H1 (cell line): ENCODE measurements around the gene CAPN2. TPM values are rescaled to one million over a fixed set of nuclear protein-coding genes. Genes with fewer than 3 reads are reported as not detected.
A peak's percentile ranks its signal among the peaks of the same experiment; 100 is the strongest.

ENCODE experiments used
- CTCF ChIA-PET: fragments of 300-600 bp; sonication (Branson Sonifier 250); formaldehyde crosslinking; loops from one replicate; lab custom pipeline; 2021; ENCODE audit not compliant: partially characterized antibody; lab: Charles Lee
- POLR2A ChIA-PET: fragments of 300-600 bp; sonication (Branson Sonifier 250); formaldehyde crosslinking; loops from one replicate; lab custom pipeline; 2021; ENCODE audit warnings: inconsistent platforms; ENCODE audit not compliant: partially characterized antibody; lab: Charles Lee
- DNase-seq, 2 experiments: peaks; one replicate each; pipeline versions ENCODE4 v3.0.0 to v3.0.0-alpha.2; 2010 to 2022; ENCODE audit warnings: low spot score in 2 of 2, low read depth in 1 of 2, mixed read lengths in 1 of 2
- FAIRE-seq: peaks from 2 replicates; lab custom pipeline; 2011; peaks lifted over from hg19 to GRCh38; lab: Jason Lieb, UNC
- H2AFZ ChIP-seq: 2 replicates; pipeline ENCODE4 v1.8.1; 2012; ENCODE audit warnings: low read length, inconsistent platforms
- H2AK5ac ChIP-seq: 2 replicates; pipeline ENCODE4 v1.6.1; 2013; ENCODE audit warnings: low read depth, low read length
- H2BK120ac ChIP-seq: replicated peaks from 2 replicates; pipeline ENCODE3; 2013; ENCODE audit warnings: low read depth, low read length, inconsistent platforms
- H2BK12ac ChIP-seq: 2 replicates; pipeline ENCODE4 v1.6.1; 2013; ENCODE audit warnings: low read depth, low read length
- H2BK15ac ChIP-seq: 2 replicates; pipeline ENCODE4 v1.6.1; 2013; ENCODE audit warnings: low read length
- H2BK20ac ChIP-seq: 2 replicates; pipeline ENCODE4 v1.6.1; 2013; ENCODE audit warnings: low read length
- H2BK5ac ChIP-seq: 2 replicates; pipeline ENCODE4 v1.6.1; 2013; ENCODE audit warnings: low read depth, low read length
- H3K14ac ChIP-seq: 2 replicates; pipeline ENCODE4 v1.6.1; 2013; ENCODE audit warnings: inconsistent platforms; ENCODE audit not compliant: insufficient read length
- H3K18ac ChIP-seq: 2 replicates; pipeline ENCODE4 v1.6.1; 2013; ENCODE audit warnings: low read length; ENCODE audit errors: extremely low read depth
- H3K23ac ChIP-seq: 2 replicates; pipeline ENCODE4 v1.6.1; 2013; ENCODE audit warnings: inconsistent platforms; ENCODE audit not compliant: insufficient read length
- H3K23me2 ChIP-seq: 2 replicates; pipeline ENCODE4 v1.6.1; 2013; ENCODE audit warnings: low read depth, low read length
- H3K27ac ChIP-seq: 2 replicates; pipeline ENCODE4 v1.6.1; 2011; ENCODE audit warnings: low read depth, low read length, inconsistent platforms
- H3K27me3 ChIP-seq, 4 experiments: replicated peaks in 1 of 4; 1 replicate in 1 of 4; 2 replicates in 3 of 4; pipeline versions ENCODE4 v1.6.1 to v1.8.1; 2011 to 2013; ENCODE audit warnings: low read length in 3 of 4, mild to moderate bottlenecking in 3 of 4, inconsistent platforms in 2 of 4, mixed read lengths in 2 of 4, moderate library complexity in 1 of 4; ENCODE audit not compliant: control insufficient read depth in 3 of 4, insufficient read depth in 3 of 4; ENCODE audit errors: extremely low read depth in 1 of 4
- H3K36me3 ChIP-seq, 4 experiments: 2 replicates each; pipeline versions ENCODE4 v1.6.1 to v1.8.1; 2011 to 2013; ENCODE audit warnings: mild to moderate bottlenecking in 4 of 4, low read length in 3 of 4, moderate library complexity in 2 of 4, control low read depth in 1 of 4, inconsistent platforms in 1 of 4; ENCODE audit not compliant: insufficient read depth in 4 of 4, control insufficient read depth in 2 of 4
- H3K4ac ChIP-seq: replicated peaks from 2 replicates; pipeline ENCODE3; 2013; ENCODE audit warnings: low read length, low read depth, mixed read lengths, inconsistent platforms; ENCODE audit not compliant: insufficient read length
- H3K4me1 ChIP-seq, 4 experiments: replicated peaks in 1 of 4; 1 replicate in 1 of 4; 2 replicates in 3 of 4; pipeline versions ENCODE4 v1.6.1 to v1.8.1; 2011 to 2013; ENCODE audit warnings: low read length in 3 of 4, inconsistent platforms in 2 of 4, mixed read lengths in 1 of 4; ENCODE audit not compliant: insufficient read depth in 4 of 4, control insufficient read depth in 3 of 4
- H3K4me2 ChIP-seq, 2 experiments: 2 replicates each; pipeline versions ENCODE4 v1.6.1 to v1.8.1; 2011 to 2013; ENCODE audit warnings: low read depth in 2 of 2, low read length in 2 of 2, control low read depth in 1 of 2, inconsistent platforms in 1 of 2, mild to moderate bottlenecking in 1 of 2; ENCODE audit not compliant: insufficient read depth in 1 of 2
- H3K4me3 ChIP-seq, 4 experiments: fragments of 200-600, 300-600 bp in 1 of 4; sonication (generic), shearing (Covaris generic), sonication (Bioruptor Twin) in 1 of 4; 2 replicates each; pipeline versions ENCODE4 v1.5.1 to v1.8.1; 2011 to 2016; ENCODE audit warnings: low read length in 4 of 4, low read depth in 3 of 4, control low read depth in 2 of 4, inconsistent platforms in 2 of 4, mild to moderate bottlenecking in 2 of 4, mixed read lengths in 1 of 4, moderate library complexity in 1 of 4; ENCODE audit not compliant: insufficient read depth in 2 of 4; ENCODE audit errors: extremely low read depth in 1 of 4
- H3K56ac ChIP-seq: replicated peaks from 2 replicates; pipeline ENCODE3; 2013; ENCODE audit warnings: low read depth, mild to moderate bottlenecking, mixed read lengths, low read length, inconsistent platforms; ENCODE audit not compliant: insufficient read length
- H3K79me1 ChIP-seq: 2 replicates; pipeline ENCODE4 v1.6.1; 2013; ENCODE audit warnings: low read depth, low read length, control low read depth
- H3K79me2 ChIP-seq, 2 experiments: 2 replicates each; pipeline versions ENCODE4 v1.6.1 to v1.8.1; 2012 to 2013; ENCODE audit warnings: low read length in 2 of 2, mild to moderate bottlenecking in 2 of 2, inconsistent platforms in 1 of 2; ENCODE audit not compliant: insufficient read depth in 2 of 2, control insufficient read depth in 1 of 2
- H3K9ac ChIP-seq, 4 experiments: replicated peaks in 1 of 4; 1 replicate in 1 of 4; 2 replicates in 3 of 4; pipeline versions ENCODE4 v1.6.1 to v1.8.1; 2011 to 2013; ENCODE audit warnings: low read depth in 3 of 4, low read length in 3 of 4, control low read depth in 2 of 4, mild to moderate bottlenecking in 2 of 4, moderate library complexity in 2 of 4, inconsistent platforms in 1 of 4; ENCODE audit errors: extremely low read depth in 1 of 4
- H3K9me3 ChIP-seq, 2 experiments: 2 replicates each; pipeline versions ENCODE4 v1.6.1 to v1.8.1; 2012 to 2013; ENCODE audit warnings: mild to moderate bottlenecking in 2 of 2, moderate library complexity in 2 of 2, control low read depth in 1 of 2, inconsistent platforms in 1 of 2, low read depth in 1 of 2, low read length in 1 of 2, mixed read lengths in 1 of 2; ENCODE audit not compliant: insufficient read depth in 2 of 2
- H4K20me1 ChIP-seq, 2 experiments: replicated peaks in 1 of 2; 2 replicates each; pipeline versions ENCODE3 to v1.8.1; 2011 to 2013; ENCODE audit warnings: inconsistent platforms in 2 of 2, low read length in 2 of 2, mild to moderate bottlenecking in 1 of 2; ENCODE audit not compliant: insufficient read depth in 2 of 2, control insufficient read depth in 1 of 2
- H4K5ac ChIP-seq: 2 replicates; pipeline ENCODE4 v1.6.1; 2013; ENCODE audit warnings: low read length, low read depth, mixed read lengths, inconsistent platforms; ENCODE audit not compliant: insufficient read length
- H4K8ac ChIP-seq: 2 replicates; pipeline ENCODE4 v1.8.0; 2013; ENCODE audit warnings: mild to moderate bottlenecking, moderate library complexity, low read length, inconsistent platforms; ENCODE audit not compliant: insufficient read depth; ENCODE audit errors: extremely low read depth
- H4K91ac ChIP-seq: replicated peaks from 2 replicates; pipeline ENCODE3; 2013; ENCODE audit warnings: low read length, mixed read lengths, inconsistent platforms; ENCODE audit not compliant: insufficient read length
- ASH2L ChIP-seq: fragments of 200-600, 300-600 bp; sonication (generic); IDR thresholded peaks from one replicate; pipeline ENCODE4 v1.7.1; 2017; ENCODE audit warnings: low read length
- BCL11A ChIP-seq, 2 experiments: IDR thresholded peaks; one replicate each; pipeline ENCODE4 v1.6.1; 2011; ENCODE audit warnings: low read depth in 2 of 2, low read length in 2 of 2, mild to moderate bottlenecking in 2 of 2
- CEBPB ChIP-seq: IDR thresholded peaks from 2 replicates; pipeline ENCODE4 v1.6.1; 2012; ENCODE audit warnings: low read depth, low read length
- CHD2 ChIP-seq: IDR thresholded peaks from 2 replicates; pipeline ENCODE4 v1.6.1; 2012; ENCODE audit warnings: low read length, improper control_type of control experiment
- EGR1 ChIP-seq: IDR thresholded peaks from 2 replicates; pipeline ENCODE4 v1.6.1; 2011; ENCODE audit warnings: low read depth, low read length, borderline replicate concordance
- EP300 ChIP-seq, 2 experiments: IDR thresholded peaks; 1 replicate in 1 of 2; 2 replicates in 1 of 2; pipeline ENCODE4 v1.6.1; 2011 to 2012; ENCODE audit warnings: low read depth in 2 of 2, low read length in 2 of 2, mild to moderate bottlenecking in 2 of 2, borderline replicate concordance in 1 of 2, inconsistent platforms in 1 of 2, moderate library complexity in 1 of 2
- EZH2 ChIP-seq: fragments of 200-600 bp; sonication (generic); IDR thresholded peaks from 2 replicates; pipeline ENCODE4 v1.7.1; 2012; ENCODE audit warnings: low read depth, mild to moderate bottlenecking, moderate library complexity, low read length, inconsistent platforms; ENCODE audit not compliant: severe bottlenecking
- GTF2F1 ChIP-seq: IDR thresholded peaks from 2 replicates; pipeline ENCODE4 v1.6.1; 2012; ENCODE audit warnings: low read depth, low read length, improper control_type of control experiment, borderline replicate concordance
- JUN ChIP-seq: IDR thresholded peaks from 2 replicates; pipeline ENCODE4 v1.6.1; 2011; ENCODE audit warnings: low read depth, mild to moderate bottlenecking, improper control_type of control experiment, low read length
- KDM4A ChIP-seq: IDR thresholded peaks from one replicate; pipeline ENCODE4 v1.7.1; 2012; ENCODE audit warnings: low read depth, mild to moderate bottlenecking, moderate library complexity, low read length, inconsistent platforms; ENCODE audit not compliant: severe bottlenecking
- RNF2 ChIP-seq: fragments of 200-900, 300-1000 bp; sonication (generic); IDR thresholded peaks from 2 replicates; pipeline ENCODE4 v1.7.1; 2016; ENCODE audit warnings: borderline replicate concordance, low read depth, mild to moderate bottlenecking, antibody characterized with exemption, low read length; ENCODE audit not compliant: poor library complexity, severe bottlenecking; ENCODE audit errors: missing control alignments
- YY1 ChIP-seq: IDR thresholded peaks from 2 replicates; pipeline ENCODE4 v1.6.1; 2011; ENCODE audit warnings: low read depth, mild to moderate bottlenecking, low read length
- ZNF274 ChIP-seq: IDR thresholded peaks from 2 replicates; pipeline ENCODE4 v1.7.0; 2012; ENCODE audit warnings: low read length, borderline replicate concordance; ENCODE audit errors: extremely low read depth
- WGBS, 2 experiments: shearing (Covaris generic) in 1 of 2; methylation state at CpG; one replicate each; pipeline versions ENCODE4 v1.1.6 to v1.1.7; 2013 to 2015; ENCODE audit warnings: low lambda C conversion rate in 2 of 2, mixed read lengths in 2 of 2, inconsistent platforms in 1 of 2, low coverage in 1 of 2, missing lambda C conversion rate in 1 of 2; ENCODE audit not compliant: insufficient replicate concordance in 2 of 2, insufficient coverage in 1 of 2, insufficient read length in 1 of 2; ENCODE audit errors: extremely low coverage in 1 of 2, missing lambda C conversion rate in 1 of 2; 5-methylcytosine and 5-hydroxymethylcytosine counted together
- polyA plus RNA-seq, 7 experiments: library from polyadenylated mRNA; depleted of rRNA in 3 of 7; stranded (reverse) in 5 of 7; unstranded in 2 of 7; fragments of >200 nt in 5 of 7; fragments of 200-250 nt in 2 of 7; gene quantifications; 1 replicate in 5 of 7; 2 replicates in 1 of 7; 4 replicates in 1 of 7; pipeline versions ENCODE4 v1.2.1 to v1.2.3, GENCODE V29; 2011 to 2013; ENCODE audit warnings: missing spikeins in 2 of 7, mixed read lengths in 2 of 7
- total RNA-seq: library from RNA; stranded (reverse); fragmentation: NEBNext Ultra II Directional; extraction: Animal tissue kit (Norgen Biotek cat#: 25700); gene quantifications from 2 replicates; pipeline ENCODE4 v1.2.1, GENCODE V29; 2021
- TF ChIP-seq, protein P1 (sequence below): IDR thresholded peaks from 2 replicates; pipeline ENCODE4 v1.6.1; 2012; ENCODE audit warnings: inconsistent platforms

Gene CAPN2
- total and polyA plus RNA-seq, 2 of the 8 experiments (the other 6 are each of a cell fraction or from before 2014, with no cell fraction given): 9.2 to 10.3 TPM

DNA sequence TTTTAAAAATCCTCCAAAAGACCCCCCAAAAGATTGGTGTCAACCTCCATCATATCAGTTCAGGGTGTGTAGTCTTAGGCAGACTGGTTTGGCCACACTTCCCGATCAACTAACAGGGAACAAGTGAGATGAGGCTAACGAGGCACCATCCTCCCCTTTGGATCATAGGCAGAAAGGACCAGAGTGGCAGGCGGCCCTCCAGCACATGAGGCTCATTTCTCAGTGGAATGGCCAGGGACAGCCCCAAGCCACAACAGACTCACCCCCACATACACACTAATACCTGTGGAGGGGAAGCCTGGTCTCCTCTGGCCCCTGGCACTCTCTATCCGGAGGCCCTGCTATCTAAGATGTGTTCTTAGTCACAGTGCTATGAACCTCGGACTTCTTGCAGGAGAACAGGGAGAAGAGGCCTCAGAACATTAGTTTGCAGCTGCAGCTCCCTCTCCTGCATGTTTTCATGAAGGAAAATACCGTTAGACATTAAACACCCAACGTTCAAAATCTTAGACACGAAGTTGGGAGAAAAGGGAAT lies 17.3 kb upstream of the CAPN2 start:
- no peak for FAIRE-seq
- POLR2A ChIA-PET: no interaction called here
- no peak for TF ChIP-seq KDM4A
- TF ChIP-seq YY1: no peak
- TF ChIP-seq ASH2L: no peak
- no peak for TF ChIP-seq GTF2F1
- no peak for TF ChIP-seq JUN
- no peak for TF ChIP-seq EGR1
- TF ChIP-seq EP300 (IDR thresholded peaks at IDR 0.05; ENCODE audit: borderline replicate concordance in 1 of 2, low read depth in 2 of 2, low read length in 2 of 2): no peak
- TF ChIP-seq ZNF274: no peak
- no peak for TF ChIP-seq BCL11A (IDR thresholded peaks at IDR 0.05; ENCODE audit: low read depth in 2 of 2, low read length in 2 of 2)
- no peak for TF ChIP-seq RNF2
- TF ChIP-seq, protein P1, sequence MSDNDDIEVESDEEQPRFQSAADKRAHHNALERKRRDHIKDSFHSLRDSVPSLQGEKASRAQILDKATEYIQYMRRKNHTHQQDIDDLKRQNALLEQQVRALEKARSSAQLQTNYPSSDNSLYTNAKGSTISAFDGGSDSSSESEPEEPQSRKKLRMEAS: no peak
- TF ChIP-seq CHD2: no peak
- no peak for TF ChIP-seq CEBPB
- TF ChIP-seq EZH2: no peak

More for the DNA sequence above, 17.3 kb upstream of the CAPN2 start:
- Histone ChIP-seq H4K20me1 (no peaks in the 10 kb centered on the region), H2BK120ac (no peak overlapping the region), H2BK20ac (no peak overlapping the region), H3K79me1 (no peaks in the 10 kb centered on the region), H3K14ac (no peak overlapping the region), H3K4ac (no peak overlapping the region), H3K56ac (no peak overlapping the region), H2AK5ac (no peak overlapping the region), H4K91ac (no peak overlapping the region), H2AFZ (0 out of 2 replicates have a peak overlapping the region, but pooled peaks have one; percentile 13), H3K18ac (no peak overlapping the region), H3K23ac (no peak overlapping the region), H3K9me3 (no peaks in the 10 kb centered on the region), H2BK12ac (no peak overlapping the region), H2BK5ac (no peak overlapping the region), H3K4me1 (no peaks in the 10 kb centered on the region), H3K79me2 (no peaks in the 10 kb centered on the region), H3K27me3 (no peaks in the 10 kb centered on the region), H4K8ac (no peak overlapping the region), H3K36me3 (no peaks in the 10 kb centered on the region), H3K27ac (no peak overlapping the region), H3K4me2 (no peak overlapping the region), H3K23me2 (no peaks in the 10 kb centered on the region), H3K4me3 (no peak overlapping the region), H4K5ac (no peak overlapping the region), H2BK15ac (no peak overlapping the region), H3K9ac (no peak overlapping the region)
- 76% methylated on average over 7 of the region's 8 CpGs; no CpG with 5 or more reads in 1 of the 2 experiments for WGBS, 2 experiments
- CTCF ChIA-PET: interaction anchor here (0.8 to 3.3 kb wide), 25 partner anchors 11 to 899 kb away, joined by 3 to 34 read pairs (median 4); no protein-coding TSS in a partner anchor
- DNase-seq: no peak
